HG02870 (cell line): ENCODE results near the gene PNMA8B.

Source experiments
- ATAC-seq: cut with Tn5 transposase; IDR thresholded peaks from one replicate; pipeline ENCODE4 v1.9.1; 2021; ENCODE audit warnings: mild to moderate bottlenecking, moderate library complexity; ENCODE audit not compliant: unreplicated experiment

PNMA8B gene

GRCh38 chr19:46487802-46488445, 7.7 kb downstream of the PNMA8B start:
- no peak for ATAC-seq

- no peak for ATAC-seq
These were observed 8.4 kb downstream of the PNMA8B start for GRCh38 chr19:46487178-46487801.

- ATAC-seq, result no peak
These were observed 9.3 kb downstream of the PNMA8B start for GRCh38 chr19:46486358-46486757.

- ATAC-seq, result no peak
These were observed 11.0 kb downstream of the PNMA8B start for GRCh38 chr19:46484656-46485055.

- ATAC-seq, result no peak
These were observed 13.0 kb downstream of the PNMA8B start for GRCh38 chr19:46482631-46483030.

- ATAC-seq, result no peak
These were observed 13.7 kb downstream of the PNMA8B start for GRCh38 chr19:46481947-46482346.

- ATAC-seq, result no peak
These were observed 14.3 kb downstream of the PNMA8B start for GRCh38 chr19:46481223-46481848.

- ATAC-seq, result no peak
These were observed 15.3 kb downstream of the PNMA8B start for GRCh38 chr19:46480415-46480814.

GRCh38 chr19:46478356-46478986, 17.2 kb downstream of the PNMA8B start:
- no peak for ATAC-seq

GRCh38 chr19:46475986-46476385, 19.7 kb downstream of the PNMA8B start:
- no peak for ATAC-seq

- ATAC-seq, result no peak
These were observed 21.5 kb downstream of the PNMA8B start for GRCh38 chr19:46474211-46474610.

- ATAC-seq, result no peak
These were observed 23.1 kb downstream of the PNMA8B start for GRCh38 chr19:46472592-46472991.

GRCh38 chr19:46471811-46472543, 23.7 kb downstream of the PNMA8B start:
- no peak for ATAC-seq

GRCh38 chr19:46471116-46471733, 24.4 kb downstream of the PNMA8B start, which contains the start of gene PNMA8A:
Gene PNMA8A (minus strand): TSS chr19:46471563. CDS start chr19:46471035, 528 bp downstream.
- ATAC-seq, result no peak

GRCh38 chr19:46470376-46470775, 25.3 kb downstream of the PNMA8B start:
- ATAC-seq, result no peak

- ATAC-seq, result no peak
These were observed 26.0 kb downstream of the PNMA8B start for GRCh38 chr19:46469541-46470185.

GRCh38 chr19:46466536-46467196, 29.0 kb downstream of the PNMA8B start:
- peak; percentile 81 for ATAC-seq

- ATAC-seq, result no peak
These were observed 32.2 kb downstream of the PNMA8B start for GRCh38 chr19:46463516-46463915.

- no peak for ATAC-seq
These were observed 34.1 kb downstream of the PNMA8B start for GRCh38 chr19:46461537-46461936.

- no peak for ATAC-seq
These were observed 34.7 kb downstream of the PNMA8B start for GRCh38 chr19:46460981-46461380.
